ENCODE results near the gene DMRTB1. TPM values are rescaled to one million over a fixed set of nuclear protein-coding genes. Genes with fewer than 3 reads are reported as not detected.

Gene DMRTB1
- total and polyA plus RNA-seq, 9 of the 15 experiments (the other 6 are each of a cell fraction or from before 2014, with no cell fraction given): 0.06 to 0.35 (median 0.13) TPM; not detected in 3

DNA sequence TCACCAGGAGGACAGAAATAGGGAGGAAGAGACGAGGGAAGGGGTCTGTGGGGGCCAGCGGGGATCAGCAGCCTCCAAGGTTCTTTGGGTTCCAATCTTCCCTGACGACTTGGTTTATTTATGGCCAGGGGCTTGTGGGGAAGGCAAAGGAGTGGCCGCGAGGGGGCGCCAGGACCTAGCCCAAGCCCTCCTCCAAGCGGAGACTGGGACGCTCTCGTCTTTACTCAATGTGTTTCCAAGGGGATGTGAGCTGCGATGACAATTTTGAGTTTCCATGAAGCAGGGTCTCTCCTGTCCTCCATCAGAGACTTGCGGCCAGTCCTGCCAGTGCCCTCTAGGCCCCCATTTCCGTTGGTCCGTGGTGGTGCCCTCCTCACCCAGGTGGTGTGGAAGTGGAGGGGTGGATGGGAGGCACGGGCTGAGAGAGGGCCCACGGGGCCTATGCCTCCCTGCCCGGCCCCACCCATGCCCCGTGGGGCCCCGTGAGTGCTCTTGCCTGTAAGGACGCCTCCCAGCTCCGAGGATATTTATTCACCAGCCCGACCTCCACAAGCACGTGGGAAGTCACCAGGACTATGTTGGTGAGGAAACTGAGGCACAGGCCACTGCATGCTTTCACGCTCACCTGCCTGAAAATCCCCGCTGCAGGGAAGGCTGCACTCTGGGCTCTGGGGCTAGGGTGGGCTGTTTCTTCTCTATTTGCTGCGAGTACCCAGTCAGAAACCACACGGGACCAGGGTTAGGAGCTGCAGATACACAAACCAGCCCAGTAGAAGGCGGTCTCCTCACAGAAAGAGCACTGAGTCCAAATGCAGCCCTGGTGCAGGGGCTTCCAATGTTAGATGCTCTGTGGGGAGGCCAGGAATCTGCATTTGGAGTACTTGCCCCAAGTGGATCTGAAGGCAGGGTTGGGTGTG is 26.5 kb downstream of the DMRTB1 start (continued):
- TF ChIP-seq, protein P1, sequence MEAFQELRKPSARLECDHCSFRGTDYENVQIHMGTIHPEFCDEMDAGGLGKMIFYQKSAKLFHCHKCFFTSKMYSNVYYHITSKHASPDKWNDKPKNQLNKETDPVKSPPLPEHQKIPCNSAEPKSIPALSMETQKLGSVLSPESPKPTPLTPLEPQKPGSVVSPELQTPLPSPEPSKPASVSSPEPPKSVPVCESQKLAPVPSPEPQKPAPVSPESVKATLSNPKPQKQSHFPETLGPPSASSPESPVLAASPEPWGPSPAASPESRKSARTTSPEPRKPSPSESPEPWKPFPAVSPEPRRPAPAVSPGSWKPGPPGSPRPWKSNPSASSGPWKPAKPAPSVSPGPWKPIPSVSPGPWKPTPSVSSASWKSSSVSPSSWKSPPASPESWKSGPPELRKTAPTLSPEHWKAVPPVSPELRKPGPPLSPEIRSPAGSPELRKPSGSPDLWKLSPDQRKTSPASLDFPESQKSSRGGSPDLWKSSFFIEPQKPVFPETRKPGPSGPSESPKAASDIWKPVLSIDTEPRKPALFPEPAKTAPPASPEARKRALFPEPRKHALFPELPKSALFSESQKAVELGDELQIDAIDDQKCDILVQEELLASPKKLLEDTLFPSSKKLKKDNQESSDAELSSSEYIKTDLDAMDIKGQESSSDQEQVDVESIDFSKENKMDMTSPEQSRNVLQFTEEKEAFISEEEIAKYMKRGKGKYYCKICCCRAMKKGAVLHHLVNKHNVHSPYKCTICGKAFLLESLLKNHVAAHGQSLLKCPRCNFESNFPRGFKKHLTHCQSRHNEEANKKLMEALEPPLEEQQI (IDR thresholded peaks at IDR 0.05): no peak

DNA sequence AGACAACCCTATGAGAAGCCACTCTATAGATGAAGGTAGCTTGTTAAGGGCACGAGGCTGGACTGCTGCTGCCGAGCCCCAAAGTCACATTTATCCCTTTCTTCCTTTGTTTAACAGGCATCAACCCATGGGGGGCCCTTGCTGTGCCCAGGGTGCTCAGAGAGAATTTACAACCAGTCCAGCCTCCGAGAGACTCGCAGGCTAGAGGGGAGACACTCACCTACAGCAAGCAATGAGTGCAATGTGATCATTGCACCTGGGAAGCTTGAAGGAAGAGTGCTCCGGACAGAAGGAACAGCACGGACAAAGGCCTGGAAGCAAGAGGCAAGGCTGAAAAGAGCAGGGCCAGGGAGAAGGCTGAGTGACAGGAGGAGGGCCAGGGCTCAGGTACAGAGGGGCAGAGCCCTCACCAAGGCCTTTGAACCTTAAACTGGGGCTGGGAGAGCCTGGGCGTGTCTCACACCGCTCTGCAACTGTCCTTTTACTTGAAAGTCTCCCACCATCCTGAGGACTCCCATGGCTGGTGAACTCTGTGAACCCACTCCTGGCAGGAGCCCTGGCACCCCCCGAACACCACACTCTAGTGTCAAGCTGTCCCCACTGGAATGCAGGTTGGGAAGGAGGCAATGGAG is 27.3 kb downstream of the DMRTB1 start:
- no peaks in the 10 kb centered on the region for H3K79me2 ChIP-seq (ENCODE audit: control insufficient read depth, insufficient read depth, low read length)
- peaks cover 39 to 83% of the 10 kb centered on the region in 2 experiments; a peak in 4 of 5 replicates for H3K27me3 ChIP-seq (ENCODE audit: control insufficient read depth in 2 of 2, insufficient read depth in 2 of 2, low read length in 2 of 2)
- no peak overlapping the region for H2AFZ ChIP-seq (ENCODE audit: low read depth, low read length)
- no peaks in the 10 kb centered on the region for H3K9me1 ChIP-seq (ENCODE audit: control insufficient read depth, insufficient read depth, low read length)
- FAIRE-seq (no peak), DNase-seq (ENCODE audit: extremely low read depth in 1 of 4, low spot score in 3 of 4) (no peak), ATAC-seq (no peak)
- H3K4me3 ChIP-seq: no peak overlapping the region
- H3K4me1 ChIP-seq (replicated peaks in 1 of 2; ENCODE audit: control insufficient read depth in 2 of 2, insufficient read depth in 2 of 2, low read length in 2 of 2): peaks cover 0 to 4% of the 10 kb centered on the region in 2 experiments; a peak in 1 of 5 replicates
- no TSS peak for BruUV-seq (replicated peaks)
- TF ChIP-seq GATAD2A (IDR thresholded peaks at IDR 0.05) (no peak), SAFB2 (IDR thresholded peaks at IDR 0.05; ENCODE audit: borderline replicate concordance, low read depth, low read length, severe bottlenecking) (no peak), TOE1 (IDR thresholded peaks at IDR 0.05; ENCODE audit: borderline replicate concordance) (no peak), TOE1 (CRISPR knock-in tag; IDR thresholded peaks at IDR 0.05; ENCODE audit: borderline replicate concordance, low read depth) (no peak), POLR2AphosphoS2 (IDR thresholded peaks at IDR 0.05; ENCODE audit: low read length) (no peak), ZBTB8A (IDR thresholded peaks at IDR 0.05; ENCODE audit: partially characterized antibody) (no peak), TCFL5 (CRISPR knock-in tag; conservative IDR thresholded peaks at IDR 0.05) (no peak), NCOR1 (IDR thresholded peaks at IDR 0.05) (no peak), EGR1 (conservative IDR thresholded peaks at IDR 0.05) (no peak), ZNF232 (CRISPR knock-in tag; IDR thresholded peaks at IDR 0.05) (no peak)
- TF ChIP-seq, protein P2, sequence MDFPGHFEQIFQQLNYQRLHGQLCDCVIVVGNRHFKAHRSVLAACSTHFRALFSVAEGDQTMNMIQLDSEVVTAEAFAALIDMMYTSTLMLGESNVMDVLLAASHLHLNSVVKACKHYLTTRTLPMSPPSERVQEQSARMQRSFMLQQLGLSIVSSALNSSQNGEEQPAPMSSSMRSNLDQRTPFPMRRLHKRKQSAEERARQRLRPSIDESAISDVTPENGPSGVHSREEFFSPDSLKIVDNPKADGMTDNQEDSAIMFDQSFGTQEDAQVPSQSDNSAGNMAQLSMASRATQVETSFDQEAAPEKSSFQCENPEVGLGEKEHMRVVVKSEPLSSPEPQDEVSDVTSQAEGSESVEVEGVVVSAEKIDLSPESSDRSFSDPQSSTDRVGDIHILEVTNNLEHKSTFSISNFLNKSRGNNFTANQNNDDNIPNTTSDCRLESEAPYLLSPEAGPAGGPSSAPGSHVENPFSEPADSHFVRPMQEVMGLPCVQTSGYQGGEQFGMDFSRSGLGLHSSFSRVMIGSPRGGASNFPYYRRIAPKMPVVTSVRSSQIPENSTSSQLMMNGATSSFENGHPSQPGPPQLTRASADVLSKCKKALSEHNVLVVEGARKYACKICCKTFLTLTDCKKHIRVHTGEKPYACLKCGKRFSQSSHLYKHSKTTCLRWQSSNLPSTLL (IDR thresholded peaks at IDR 0.05): no peak
- CTCF ChIA-PET (ENCODE audit: low intra/inter-chr PET ratio): interaction anchor here (1.4 to 1.5 kb wide), 2 partner anchors 107 to 268 kb away, joined by 4 to 9 read pairs; no protein-coding TSS in a partner anchor
- POLR2A ChIA-PET: interaction anchor here (0.9 to 1.3 kb wide), 2 partner anchors 11 to 17 kb away, joined by 3 to 5 read pairs; no protein-coding TSS in a partner anchor
- WGBS (ENCODE audit: insufficient coverage, low coverage, missing lambda C conversion rate): 2% methylated on average over 9 of the region's 9 CpGs
- no peaks in the 10 kb centered on the region for H3K36me3 ChIP-seq (ENCODE audit: control insufficient read depth, insufficient read depth, low read length)
- H3K9me3 ChIP-seq (replicated peaks; ENCODE audit: control insufficient read depth, insufficient read depth, low read depth, low read length): no peaks in the 10 kb centered on the region
- H3K27ac ChIP-seq (ENCODE audit: extremely low read depth, low read depth, low read length): no peak overlapping the region
- no peak overlapping the region for H3K9ac ChIP-seq (ENCODE audit: insufficient read depth in 1 of 2, low read depth in 2 of 2, low read length in 2 of 2)
- peaks cover 9% of the 10 kb centered on the region for H4K20me1 ChIP-seq (replicated peaks; ENCODE audit: control insufficient read depth, insufficient read depth, low read length)
- in situ Hi-C loops (cut with MboI) (loop anchor here (5.0 kb wide), 1 partner anchor 266 kb away; no protein-coding TSS in a partner anchor), intact Hi-C loops (cut with micrococcal nuclease) (loop anchor here (10.0 kb wide), 1 partner anchor 458 kb away; the partner anchor contains the start of genes IFT25 and LRRC42)
- no peak overlapping the region for H3K4me2 ChIP-seq (ENCODE audit: insufficient read depth, low read length)

Data from K562 (cell line).